Gastrocnemius medialis (tissue), 4 donors: Measurements from ENCODE around the gene DLG1.

Experiments used
- POLR2A ChIP-seq, 2 donors: fragments of 450-650 bp; IDR thresholded peaks; one replicate each; pipeline ENCODE4 v1.6.1; 2017; ENCODE audit warnings: antibody characterized with exemption in 2 of 2, mild to moderate bottlenecking in 2 of 2, moderate library complexity in 2 of 2
- TF ChIP-seq, protein P1 (sequence below), 5 experiments: fragments of 450-650 bp in 3 of 5; fragments of 200-600 bp in 2 of 5; sonication (generic) in 2 of 5; IDR thresholded peaks in 4 of 5; conservative IDR thresholded peaks in 1 of 5; 1 replicate in 4 of 5; 2 replicates in 1 of 5; pipeline ENCODE4 v1.5.1; 2016 to 2019; ENCODE audit warnings: antibody characterized with exemption in 5 of 5, mild to moderate bottlenecking in 3 of 5, moderate library complexity in 3 of 5

DNA sequence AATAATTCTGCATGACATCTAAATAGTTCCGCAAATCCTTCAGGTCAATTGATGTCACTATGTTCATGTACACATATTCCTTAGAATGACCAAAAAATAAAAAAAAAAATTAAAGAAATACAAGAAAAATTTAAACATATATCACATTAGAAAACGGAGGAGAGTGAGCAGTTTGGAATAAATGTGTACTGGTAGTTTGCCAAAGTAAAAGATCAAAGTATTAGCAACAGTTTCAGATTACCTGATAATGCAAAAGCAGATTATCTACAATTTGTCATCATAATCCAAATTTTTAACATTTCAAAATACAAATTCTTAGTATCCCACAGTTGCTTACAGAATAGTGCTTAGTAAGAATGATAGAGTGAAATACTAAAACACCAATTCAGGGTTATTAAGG is 1.9 kb downstream of the DLG1 start:
- TF ChIP-seq, protein P1, sequence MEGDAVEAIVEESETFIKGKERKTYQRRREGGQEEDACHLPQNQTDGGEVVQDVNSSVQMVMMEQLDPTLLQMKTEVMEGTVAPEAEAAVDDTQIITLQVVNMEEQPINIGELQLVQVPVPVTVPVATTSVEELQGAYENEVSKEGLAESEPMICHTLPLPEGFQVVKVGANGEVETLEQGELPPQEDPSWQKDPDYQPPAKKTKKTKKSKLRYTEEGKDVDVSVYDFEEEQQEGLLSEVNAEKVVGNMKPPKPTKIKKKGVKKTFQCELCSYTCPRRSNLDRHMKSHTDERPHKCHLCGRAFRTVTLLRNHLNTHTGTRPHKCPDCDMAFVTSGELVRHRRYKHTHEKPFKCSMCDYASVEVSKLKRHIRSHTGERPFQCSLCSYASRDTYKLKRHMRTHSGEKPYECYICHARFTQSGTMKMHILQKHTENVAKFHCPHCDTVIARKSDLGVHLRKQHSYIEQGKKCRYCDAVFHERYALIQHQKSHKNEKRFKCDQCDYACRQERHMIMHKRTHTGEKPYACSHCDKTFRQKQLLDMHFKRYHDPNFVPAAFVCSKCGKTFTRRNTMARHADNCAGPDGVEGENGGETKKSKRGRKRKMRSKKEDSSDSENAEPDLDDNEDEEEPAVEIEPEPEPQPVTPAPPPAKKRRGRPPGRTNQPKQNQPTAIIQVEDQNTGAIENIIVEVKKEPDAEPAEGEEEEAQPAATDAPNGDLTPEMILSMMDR (IDR thresholded peaks at IDR 0.05 in 4 of 5, conservative IDR thresholded peaks at IDR 0.05 in 1 of 5) = no peak
- no peak for TF ChIP-seq POLR2A (IDR thresholded peaks at IDR 0.05)
